Breast epithelium (tissue), 3 donors: ENCODE results near the gene SCUBE2.

Source experiments
- POLR2A ChIP-seq: fragments of 450-650 bp; IDR thresholded peaks from one replicate; pipeline ENCODE4 v1.6.1; 2016; ENCODE audit warnings: antibody characterized with exemption, mild to moderate bottlenecking, moderate library complexity
- POLR2AphosphoS5 ChIP-seq, 3 donors: sonication (generic); formaldehyde crosslinking; IDR thresholded peaks; one replicate each; pipeline ENCODE4 v1.6.1; 2017; ENCODE audit warnings: antibody characterized with exemption in 3 of 3
- TF ChIP-seq, protein P1 (sequence below), 3 donors: fragments of 450-650 bp; IDR thresholded peaks; one replicate each; pipeline ENCODE4 v1.5.1; 2016 to 2017; ENCODE audit warnings: antibody characterized with exemption in 3 of 3, mild to moderate bottlenecking in 3 of 3, moderate library complexity in 3 of 3

DNA sequence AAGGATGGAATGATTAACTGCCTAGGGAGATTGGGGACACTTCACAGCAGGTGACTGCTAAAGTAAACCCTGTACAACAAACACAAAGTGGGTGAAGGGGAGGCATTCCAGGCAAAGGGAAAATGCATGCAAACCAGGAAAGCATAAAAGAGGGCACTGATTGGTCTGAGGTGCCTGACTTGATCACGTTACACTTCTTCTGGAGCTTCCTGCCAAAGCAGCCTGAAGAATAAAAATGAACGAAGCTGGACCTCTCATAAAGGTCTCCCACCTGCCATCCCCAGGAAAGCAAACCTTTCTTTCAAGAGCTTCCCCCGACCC is 46.7 kb upstream of the SCUBE2 start:
- TF ChIP-seq, protein P1, sequence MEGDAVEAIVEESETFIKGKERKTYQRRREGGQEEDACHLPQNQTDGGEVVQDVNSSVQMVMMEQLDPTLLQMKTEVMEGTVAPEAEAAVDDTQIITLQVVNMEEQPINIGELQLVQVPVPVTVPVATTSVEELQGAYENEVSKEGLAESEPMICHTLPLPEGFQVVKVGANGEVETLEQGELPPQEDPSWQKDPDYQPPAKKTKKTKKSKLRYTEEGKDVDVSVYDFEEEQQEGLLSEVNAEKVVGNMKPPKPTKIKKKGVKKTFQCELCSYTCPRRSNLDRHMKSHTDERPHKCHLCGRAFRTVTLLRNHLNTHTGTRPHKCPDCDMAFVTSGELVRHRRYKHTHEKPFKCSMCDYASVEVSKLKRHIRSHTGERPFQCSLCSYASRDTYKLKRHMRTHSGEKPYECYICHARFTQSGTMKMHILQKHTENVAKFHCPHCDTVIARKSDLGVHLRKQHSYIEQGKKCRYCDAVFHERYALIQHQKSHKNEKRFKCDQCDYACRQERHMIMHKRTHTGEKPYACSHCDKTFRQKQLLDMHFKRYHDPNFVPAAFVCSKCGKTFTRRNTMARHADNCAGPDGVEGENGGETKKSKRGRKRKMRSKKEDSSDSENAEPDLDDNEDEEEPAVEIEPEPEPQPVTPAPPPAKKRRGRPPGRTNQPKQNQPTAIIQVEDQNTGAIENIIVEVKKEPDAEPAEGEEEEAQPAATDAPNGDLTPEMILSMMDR (IDR thresholded peaks at IDR 0.05) = no peak
- no peak for TF ChIP-seq POLR2A
- no peak for TF ChIP-seq POLR2AphosphoS5 (IDR thresholded peaks at IDR 0.05)
